Upper lobe of left lung (tissue), 6 donors: ENCODE measurements around the gene OSCP1. TPM values are rescaled to one million over a fixed set of nuclear protein-coding genes. Genes with fewer than 3 reads are reported as not detected.

ENCODE experiments used
- ATAC-seq, 2 donors: fragments of 200-7000 bp; cut with Tn5 transposase; one replicate each; pipeline ENCODE4 v1.9.1; 2022; ENCODE audit warnings: mild to moderate bottlenecking in 2 of 2, moderate library complexity in 2 of 2; ENCODE audit not compliant: low FRiP score in 2 of 2
- DNase-seq, 2 donors: peaks; one replicate each; pipeline ENCODE4 v3.0.0-alpha.2; 2019 to 2020
- H3K27ac ChIP-seq, 4 donors: fragments of 200-600 bp; sonication (generic); one replicate each; pipeline ENCODE4 v1.5.1; 2016 to 2019
- H3K27me3 ChIP-seq, 4 donors: fragments of 200-600 bp; sonication (generic); one replicate each; pipeline ENCODE4 v1.5.1; 2017 to 2019
- H3K36me3 ChIP-seq, 4 donors: fragments of 200-600 bp; sonication (generic); one replicate each; pipeline ENCODE4 v1.5.1; 2016 to 2019
- H3K4me1 ChIP-seq, 4 donors: fragments of 200-600 bp; sonication (generic); one replicate each; pipeline ENCODE4 v1.5.1; 2018 to 2019
- H3K4me3 ChIP-seq, 4 donors: fragments of 200-600 bp; sonication (generic); one replicate each; pipeline ENCODE4 v1.5.1; 2017 to 2019; ENCODE audit warnings: mild to moderate bottlenecking in 2 of 4, moderate library complexity in 1 of 4
- H3K9me3 ChIP-seq, 4 donors: fragments of 200-600 bp; sonication (generic); one replicate each; pipeline ENCODE4 v1.5.1; 2018 to 2019
- EP300 ChIP-seq, 4 donors: sonication (generic); formaldehyde crosslinking; IDR thresholded peaks; one replicate each; pipeline ENCODE4 v1.5.1; 2017; ENCODE audit warnings: antibody characterized with exemption in 4 of 4, control low read depth in 2 of 4
- POLR2A ChIP-seq, 4 donors: fragments of 450-650 bp; IDR thresholded peaks; one replicate each; pipeline ENCODE4 v1.5.1; 2016 to 2017; ENCODE audit warnings: antibody characterized with exemption in 4 of 4, mild to moderate bottlenecking in 2 of 4
- POLR2AphosphoS5 ChIP-seq, 2 donors: sonication (generic); formaldehyde crosslinking; IDR thresholded peaks; one replicate each; pipeline ENCODE4 v1.5.1; 2017; ENCODE audit warnings: antibody characterized with exemption in 2 of 2
- WGBS, 2 donors: methylation state at CpG; one replicate each; pipeline ENCODE4 v1.1.5; 2017 to 2018; 5-methylcytosine and 5-hydroxymethylcytosine counted together
- total RNA-seq, 6 donors: library from RNA; depleted of rRNA in 4 of 6; stranded (reverse); fragments of >200 nt in 4 of 6; gene quantifications; one replicate each; pipeline versions ENCODE4 v1.1.0 to v1.2.1, GENCODE V29; 2016 to 2021
- TF ChIP-seq, protein P1 (sequence below), 6 experiments: fragments of 450-650 bp in 4 of 6; fragments of 200-600 bp in 2 of 6; sonication (generic) in 2 of 6; IDR thresholded peaks; one replicate each; pipeline ENCODE4 v1.5.1; 2016 to 2019; ENCODE audit warnings: antibody characterized with exemption in 6 of 6
- donor health status: DM: no; HTN: no; CAD: no; lungs with moderate emphysema.
- donor health status: DM: no; HTN: yes; CAD: no; lungs with severe emphysema.

OSCP1 gene
- total RNA-seq, 6 donors from 2014 or later = 11.8 to 28.2 (median 13.6) TPM

DNA sequence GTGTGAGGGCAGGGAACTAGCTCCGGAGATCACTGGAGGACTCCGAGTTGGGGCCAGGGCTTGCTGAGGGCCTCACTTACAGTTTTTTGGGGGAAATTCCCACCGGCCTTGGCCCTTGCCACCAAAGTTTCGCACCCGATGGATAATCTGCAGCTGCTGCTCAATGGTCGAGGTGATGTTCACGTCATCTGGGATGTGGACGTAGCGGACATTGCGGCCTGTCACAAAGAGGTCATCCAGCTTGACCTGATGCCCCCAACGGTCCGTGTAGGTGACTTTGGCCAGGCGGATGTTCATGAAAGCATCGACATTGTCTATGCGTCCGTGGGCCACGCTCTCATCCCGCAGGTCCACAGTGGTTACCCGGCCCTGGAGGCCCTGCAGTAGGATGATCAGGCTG lies 56.6 kb downstream of the OSCP1 start:
- TF ChIP-seq EP300 (IDR thresholded peaks at IDR 0.05) (no peak), POLR2AphosphoS5 (IDR thresholded peaks at IDR 0.05) (no peak), POLR2A (IDR thresholded peaks at IDR 0.05) (no peak)
- TF ChIP-seq, protein P1, sequence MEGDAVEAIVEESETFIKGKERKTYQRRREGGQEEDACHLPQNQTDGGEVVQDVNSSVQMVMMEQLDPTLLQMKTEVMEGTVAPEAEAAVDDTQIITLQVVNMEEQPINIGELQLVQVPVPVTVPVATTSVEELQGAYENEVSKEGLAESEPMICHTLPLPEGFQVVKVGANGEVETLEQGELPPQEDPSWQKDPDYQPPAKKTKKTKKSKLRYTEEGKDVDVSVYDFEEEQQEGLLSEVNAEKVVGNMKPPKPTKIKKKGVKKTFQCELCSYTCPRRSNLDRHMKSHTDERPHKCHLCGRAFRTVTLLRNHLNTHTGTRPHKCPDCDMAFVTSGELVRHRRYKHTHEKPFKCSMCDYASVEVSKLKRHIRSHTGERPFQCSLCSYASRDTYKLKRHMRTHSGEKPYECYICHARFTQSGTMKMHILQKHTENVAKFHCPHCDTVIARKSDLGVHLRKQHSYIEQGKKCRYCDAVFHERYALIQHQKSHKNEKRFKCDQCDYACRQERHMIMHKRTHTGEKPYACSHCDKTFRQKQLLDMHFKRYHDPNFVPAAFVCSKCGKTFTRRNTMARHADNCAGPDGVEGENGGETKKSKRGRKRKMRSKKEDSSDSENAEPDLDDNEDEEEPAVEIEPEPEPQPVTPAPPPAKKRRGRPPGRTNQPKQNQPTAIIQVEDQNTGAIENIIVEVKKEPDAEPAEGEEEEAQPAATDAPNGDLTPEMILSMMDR (IDR thresholded peaks at IDR 0.05) = no peak
- no peak for DNase-seq
- Histone ChIP-seq H3K27me3 (no peaks in the 10 kb centered on the region), H3K4me1 (peaks cover 9 to 25% (median 13%) of the 10 kb centered on the region in 4 donors), H3K9me3 (no peaks in the 10 kb centered on the region), H3K4me3 (no peak overlapping the region), H3K27ac (no peak overlapping the region), H3K36me3 (peaks cover 0 to 40% (median 29%) of the 10 kb centered on the region in 4 donors)
- no peak for ATAC-seq
- 96 to 97% methylated on average over 7 to 19 of the region's 19 CpGs for WGBS, 2 donors

DNA sequence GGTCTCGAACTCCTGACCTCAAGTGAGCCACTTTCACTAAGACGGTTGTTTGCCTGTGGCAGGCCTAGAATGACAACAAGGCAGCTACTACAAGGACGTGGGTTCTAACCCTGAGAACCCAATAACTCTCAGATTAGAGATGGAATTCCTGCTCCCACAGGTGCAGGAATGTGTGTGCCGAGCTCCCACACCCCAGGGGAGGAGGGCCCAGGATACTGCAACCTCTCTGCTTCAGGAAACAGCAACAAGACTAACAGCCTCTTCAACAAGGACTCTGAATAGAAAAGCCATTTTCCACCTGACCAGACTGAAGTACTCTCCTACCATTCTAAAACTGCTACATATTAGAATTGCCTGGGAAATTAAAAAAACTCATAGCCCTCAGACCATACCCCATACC lies 57.4 kb downstream of the OSCP1 start:
- ATAC-seq = no peak
- Histone ChIP-seq H3K4me3 (no peak overlapping the region), H3K27ac (no peak overlapping the region), H3K4me1 (peaks cover 10 to 26% (median 15%) of the 10 kb centered on the region in 4 donors), H3K36me3 (peaks cover 0 to 40% (median 29%) of the 10 kb centered on the region in 4 donors), H3K27me3 (no peaks in the 10 kb centered on the region), H3K9me3 (no peaks in the 10 kb centered on the region)
- 81 to 90% methylated on average over 3 to 4 of the region's 4 CpGs for WGBS, 2 donors
- TF ChIP-seq POLR2AphosphoS5 (IDR thresholded peaks at IDR 0.05) = no peak
- TF ChIP-seq, protein P1 (IDR thresholded peaks at IDR 0.05) = no peak
- no peak for TF ChIP-seq EP300 (IDR thresholded peaks at IDR 0.05)
- no peak for TF ChIP-seq POLR2A (IDR thresholded peaks at IDR 0.05)
- no peak for DNase-seq

DNA sequence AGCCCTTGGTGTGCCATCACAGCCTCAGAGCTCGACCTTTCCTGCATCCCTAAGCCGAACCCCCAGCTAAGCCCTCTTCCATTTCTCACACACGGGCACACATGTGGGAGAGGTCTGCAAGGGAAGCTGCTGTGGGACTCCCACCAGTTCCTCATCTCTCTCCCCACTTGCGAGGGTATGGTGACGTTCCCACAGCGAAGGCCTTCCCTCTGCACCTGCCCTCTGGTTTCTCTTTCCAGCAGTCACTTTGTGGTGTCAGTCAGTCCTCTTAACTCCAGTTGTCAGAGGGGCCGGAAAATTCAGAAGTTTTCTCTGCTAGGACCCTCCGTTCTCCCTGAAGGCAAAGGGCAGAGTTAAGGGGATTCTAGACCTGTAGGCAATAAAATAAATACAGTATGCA lies 59.0 kb downstream of the OSCP1 start:
- Histone ChIP-seq H3K9me3 (no peaks in the 10 kb centered on the region), H3K36me3 (peaks cover 0 to 40% (median 29%) of the 10 kb centered on the region in 4 donors), H3K27me3 (no peaks in the 10 kb centered on the region), H3K4me1 (peaks cover 18 to 26% (median 19%) of the 10 kb centered on the region in 4 donors), H3K27ac (no peak overlapping the region), H3K4me3 (no peak overlapping the region)
- ATAC-seq (no peak), DNase-seq (no peak)
- TF ChIP-seq, protein P1 (IDR thresholded peaks at IDR 0.05) = no peak
- 96 to 97% methylated on average over 8 of the region's 8 CpGs for WGBS, 2 donors

DNA sequence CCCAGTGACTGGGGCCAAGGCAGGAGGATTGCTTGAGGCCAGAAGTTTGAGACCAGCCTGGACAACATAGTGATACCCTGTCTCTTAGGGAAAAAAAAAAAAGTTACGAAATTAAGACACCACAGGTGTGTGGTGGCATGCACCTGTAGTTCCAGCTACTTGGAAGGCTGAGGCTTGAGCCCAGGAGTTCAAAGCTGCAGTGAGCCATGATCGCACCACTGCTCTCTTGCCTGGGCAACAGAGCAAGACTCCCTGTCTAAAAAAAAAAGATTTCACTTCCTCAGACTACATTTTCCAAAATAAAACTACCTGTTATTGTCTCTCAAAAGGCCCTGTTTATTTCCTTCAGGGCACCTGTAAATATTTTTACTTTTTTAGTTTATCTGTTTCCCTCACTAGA lies 59.8 kb downstream of the OSCP1 start:
- 89 to 93% methylated on average over 2 of the region's 2 CpGs for WGBS, 2 donors
- H3K27me3 ChIP-seq = no peaks in the 10 kb centered on the region

DNA sequence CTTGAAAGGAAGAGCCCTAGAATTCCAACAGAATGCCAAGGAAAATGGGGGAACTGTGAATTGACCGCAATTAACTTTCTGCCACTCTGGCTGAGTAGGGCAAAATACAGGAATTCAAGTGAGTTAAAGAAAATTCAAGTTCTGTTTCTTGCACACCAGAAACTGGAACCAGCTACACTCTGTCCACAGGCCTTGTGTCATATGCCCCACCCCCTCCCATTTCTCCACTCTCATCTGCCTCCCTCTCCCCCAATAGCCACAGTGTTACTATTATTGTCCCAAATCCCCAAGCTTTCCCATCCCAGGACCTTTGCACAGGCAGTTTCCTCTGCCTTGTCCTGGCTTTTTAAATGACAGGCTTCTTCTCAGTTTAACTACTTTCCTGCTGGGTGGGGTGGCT lies 60.3 kb downstream of the OSCP1 start:
- ATAC-seq (no peak), DNase-seq (no peak)
- Histone ChIP-seq H3K27me3 (no peaks in the 10 kb centered on the region), H3K4me1 (peaks cover 18 to 24% (median 18%) of the 10 kb centered on the region in 4 donors), H3K9me3 (no peaks in the 10 kb centered on the region), H3K36me3 (peaks cover 0 to 40% (median 29%) of the 10 kb centered on the region in 4 donors), H3K4me3 (no peak overlapping the region), H3K27ac (peak overlapping the region in 2 of 4 donors; percentile 4 to 36)
- 81 to 93% methylated on average over 1 of the region's 1 CpG for WGBS, 2 donors
- TF ChIP-seq, protein P1 (IDR thresholded peaks at IDR 0.05) = no peak
- TF ChIP-seq POLR2A (IDR thresholded peaks at IDR 0.05) (no peak), EP300 (IDR thresholded peaks at IDR 0.05) (no peak), POLR2AphosphoS5 (IDR thresholded peaks at IDR 0.05) (no peak)

More for the DNA sequence above, 59.8 kb downstream of the OSCP1 start:
- no peak for ATAC-seq
- Histone ChIP-seq H3K36me3 (peaks cover 0 to 40% (median 29%) of the 10 kb centered on the region in 4 donors), H3K4me3 (no peak overlapping the region), H3K4me1 (peaks cover 18 to 23% (median 18%) of the 10 kb centered on the region in 4 donors), H3K9me3 (no peaks in the 10 kb centered on the region), H3K27ac (peak overlapping the region in 1 of 4 donors; percentile 36)
- TF ChIP-seq POLR2AphosphoS5 (IDR thresholded peaks at IDR 0.05) (no peak), EP300 (IDR thresholded peaks at IDR 0.05) (no peak), POLR2A (IDR thresholded peaks at IDR 0.05) (no peak)
- TF ChIP-seq, protein P1 (IDR thresholded peaks at IDR 0.05) = no peak
- no peak for DNase-seq
